Measurements from ENCODE around the gene RAB23.

Gene RAB23

DNA sequence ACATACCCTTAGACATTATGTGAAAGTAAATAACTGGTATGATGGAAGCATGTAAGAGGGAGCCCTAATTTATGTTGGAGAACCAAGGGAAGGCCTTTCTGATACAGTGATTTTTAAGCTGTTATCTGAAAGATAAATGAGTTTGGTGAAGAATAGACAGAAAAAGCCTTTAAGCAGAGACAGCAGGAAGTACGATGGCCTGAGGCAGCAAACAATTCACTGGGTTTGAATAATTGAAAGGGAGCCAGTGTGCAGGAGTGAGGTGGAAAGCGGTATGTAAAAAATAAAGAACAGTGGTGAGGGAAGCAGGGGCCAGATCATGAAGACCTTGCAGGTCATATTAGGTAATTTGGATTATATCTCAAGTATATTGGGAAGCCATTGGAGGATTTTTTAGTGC, 4.1 kb upstream of the RAB23 start:
- no peak for DNase-seq

DNA sequence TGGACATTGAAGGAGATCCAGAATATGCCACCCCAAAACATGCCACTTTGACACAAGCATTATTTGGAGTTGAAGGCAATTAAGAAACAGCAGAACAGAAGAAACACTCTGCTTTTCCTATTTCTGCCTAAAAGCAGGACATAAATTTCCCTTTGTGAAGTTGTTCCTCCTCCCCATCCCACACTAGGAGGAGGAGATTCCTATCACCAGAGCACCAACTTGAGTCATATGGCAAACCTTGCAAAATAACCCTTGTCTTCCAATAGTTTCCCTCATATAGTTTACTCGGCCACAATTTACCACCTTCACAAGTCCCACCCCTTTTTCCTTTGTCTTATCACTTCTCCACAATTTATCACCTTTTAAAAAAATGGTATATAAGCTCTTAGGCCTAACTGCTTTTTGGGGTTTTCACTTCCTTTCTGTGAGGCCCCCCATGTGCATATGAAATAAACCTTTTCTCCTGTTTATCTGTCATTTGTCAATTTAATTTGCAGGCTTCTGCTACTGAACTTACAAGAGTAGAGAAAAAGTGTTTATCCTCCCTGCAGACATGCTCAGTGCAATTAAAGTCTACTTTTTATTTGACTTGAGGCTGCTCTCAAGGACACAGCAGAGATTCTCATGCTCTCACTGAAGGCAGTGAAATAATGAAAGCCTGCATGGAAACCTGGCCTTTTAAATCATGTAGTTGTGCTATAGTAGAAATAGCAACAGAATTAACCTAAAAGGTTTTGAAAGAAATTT, 2.8 kb upstream of the RAB23 start:
- no peak for DNase-seq

DNA sequence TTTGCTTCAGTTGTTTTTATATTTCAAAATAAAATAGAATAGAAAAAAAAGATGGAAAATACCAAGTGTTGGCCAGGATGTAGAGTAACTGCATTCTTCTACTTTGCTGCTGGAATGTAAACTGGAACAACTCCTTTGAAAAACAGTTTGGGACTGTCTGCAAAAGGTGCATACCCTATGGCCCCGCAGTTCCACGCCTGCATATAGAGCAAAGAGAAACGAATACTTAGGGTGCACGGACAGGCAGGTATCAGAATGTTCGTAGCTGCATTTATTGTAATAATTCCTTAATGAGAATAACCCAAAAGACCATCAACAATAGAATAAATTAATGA, 603 bp upstream of the RAB23 start:
- DNase-seq: no peak

DNA sequence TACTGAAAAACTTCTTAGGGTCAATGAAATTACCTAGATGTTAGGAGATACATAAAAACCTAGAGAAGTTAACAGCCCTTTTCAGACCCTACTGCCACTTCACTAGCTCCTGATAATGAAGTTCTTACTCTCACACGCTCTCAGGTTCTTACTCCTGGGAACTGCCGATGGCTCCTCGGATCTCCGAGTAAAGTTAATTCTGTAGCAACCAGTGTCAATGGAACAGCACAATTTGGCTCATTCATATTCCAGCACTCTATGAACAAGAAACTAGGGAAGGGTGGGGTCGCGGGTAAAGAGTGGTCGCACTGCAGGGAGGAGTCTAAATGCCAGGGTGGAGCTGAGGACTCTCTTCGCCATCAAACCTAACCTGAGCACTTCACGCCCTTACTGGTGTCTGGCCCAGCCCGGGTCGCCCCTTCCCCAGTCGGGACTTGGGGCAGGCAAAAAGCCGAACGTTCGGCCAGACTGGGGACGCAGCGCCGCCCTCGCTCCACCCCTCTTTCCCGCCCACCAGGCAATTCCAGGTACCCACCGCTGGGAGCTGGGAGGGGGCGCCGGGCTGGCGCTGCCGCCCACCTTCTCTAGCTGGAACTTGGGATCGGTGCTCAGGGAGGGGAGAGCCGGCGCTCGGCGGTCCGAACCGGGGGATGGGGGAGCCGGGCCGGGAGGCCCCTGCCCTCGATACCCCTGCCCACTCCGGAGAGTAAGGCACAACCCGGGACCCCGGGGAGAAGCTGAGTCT, 744 bp downstream of the RAB23 start:
- peak; percentile 61 for DNase-seq

DNA sequence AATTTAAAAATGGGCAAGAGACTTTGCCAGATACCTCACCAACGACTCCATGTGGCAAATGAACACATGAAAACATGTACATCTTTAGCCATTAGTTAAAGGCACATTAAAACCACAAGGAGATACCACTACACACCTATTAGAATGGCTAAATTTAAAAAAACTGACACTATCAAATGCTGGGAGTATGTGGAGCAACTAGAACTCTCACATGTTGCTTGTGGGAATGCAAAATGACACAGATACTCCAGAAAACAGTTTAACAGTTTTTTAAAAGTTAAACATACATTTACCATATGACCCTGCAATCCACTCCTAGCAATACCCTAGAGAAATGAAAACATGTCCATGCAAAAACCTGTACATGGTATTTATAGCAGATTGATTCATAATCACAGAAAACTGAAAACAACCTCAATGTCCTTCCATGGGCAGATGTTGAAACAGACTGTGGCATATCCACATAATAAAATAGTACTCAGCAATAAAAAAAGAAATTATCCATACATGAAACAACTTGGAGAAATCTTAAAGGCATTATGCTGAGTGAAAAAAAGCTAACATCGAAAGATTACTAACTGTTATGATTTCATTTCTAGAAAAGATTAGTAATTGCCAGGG, 1.9 kb downstream of the RAB23 start:
- DNase-seq: no peak

DNA sequence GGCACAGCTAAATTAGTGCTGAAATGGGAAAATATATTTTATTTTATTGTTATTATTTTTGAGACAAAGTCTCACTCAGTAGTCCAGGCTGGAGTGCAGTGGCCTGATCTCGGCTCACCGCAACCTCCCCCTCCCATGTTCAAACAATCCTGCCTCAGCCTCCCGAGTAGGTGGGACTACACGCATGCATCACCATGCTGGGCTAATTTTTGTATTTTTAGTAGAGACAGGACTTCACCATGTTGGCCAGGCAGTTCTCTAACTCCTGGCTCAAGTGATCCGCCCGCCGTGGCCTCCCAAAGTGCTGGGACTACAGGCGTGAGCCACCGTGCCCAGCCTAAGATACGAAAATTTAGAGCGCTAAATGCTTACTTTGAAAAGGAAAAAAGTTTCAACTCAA, 4.8 kb downstream of the RAB23 start:
- DNase-seq: no peak

DNA sequence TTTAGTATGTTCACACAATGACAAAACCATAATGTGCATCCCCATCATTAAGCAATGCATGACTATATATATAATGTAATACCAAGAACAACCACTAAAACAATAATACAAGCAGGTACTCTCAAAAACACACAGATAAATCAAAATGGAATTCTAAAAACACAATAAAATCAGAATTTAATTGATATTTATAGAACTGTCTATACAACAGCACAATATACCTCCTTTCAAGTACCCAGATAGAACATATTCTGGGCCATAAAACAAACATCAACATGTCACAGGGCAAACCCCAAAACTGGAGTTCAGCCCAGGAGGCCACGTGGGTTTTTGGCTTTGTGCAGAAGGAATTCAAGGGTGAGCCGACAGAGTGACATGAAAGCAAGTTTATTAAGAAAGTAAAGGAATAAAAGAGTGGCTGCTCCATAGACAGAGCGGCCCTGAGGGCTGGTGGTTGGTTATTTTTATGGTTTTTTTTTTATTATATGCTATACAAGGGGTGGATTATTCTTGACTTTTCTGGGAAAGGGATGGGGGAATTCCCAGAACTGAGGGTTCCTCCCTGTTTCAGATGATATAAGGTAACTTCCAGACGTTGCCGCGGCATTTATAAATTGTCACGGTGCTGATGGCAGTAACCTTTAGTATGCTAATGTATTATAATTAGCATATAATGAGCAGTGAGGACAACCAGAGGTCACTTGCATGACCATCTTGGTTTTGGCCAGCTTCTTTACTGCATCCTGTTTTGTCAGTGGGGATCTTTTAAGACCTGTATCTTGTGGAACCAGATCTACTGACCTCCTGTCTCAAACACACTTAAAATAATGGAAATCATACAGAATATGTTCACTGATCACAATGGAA, 5.6 kb downstream of the RAB23 start:
- DNase-seq: no peak

DNA sequence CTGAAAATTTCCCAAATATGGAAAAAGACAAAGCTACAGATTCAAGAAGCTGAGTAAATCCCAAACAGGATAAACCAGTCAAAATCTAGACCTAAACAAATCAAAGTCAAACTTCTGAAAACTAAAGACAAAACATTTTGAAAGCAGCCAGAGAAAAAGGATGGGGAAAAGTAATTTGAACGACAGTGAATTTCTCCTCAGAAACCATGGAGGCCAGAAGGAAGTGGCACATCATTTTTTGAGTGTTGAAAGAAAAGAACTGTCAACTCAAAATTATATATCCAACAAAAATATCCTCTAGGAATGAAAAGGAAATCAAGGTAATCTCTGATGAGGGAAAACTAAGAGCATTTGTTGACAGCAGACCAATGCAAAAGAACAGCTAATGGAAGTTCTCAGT, 6.8 kb downstream of the RAB23 start:
- DNase-seq: no peak

DNA sequence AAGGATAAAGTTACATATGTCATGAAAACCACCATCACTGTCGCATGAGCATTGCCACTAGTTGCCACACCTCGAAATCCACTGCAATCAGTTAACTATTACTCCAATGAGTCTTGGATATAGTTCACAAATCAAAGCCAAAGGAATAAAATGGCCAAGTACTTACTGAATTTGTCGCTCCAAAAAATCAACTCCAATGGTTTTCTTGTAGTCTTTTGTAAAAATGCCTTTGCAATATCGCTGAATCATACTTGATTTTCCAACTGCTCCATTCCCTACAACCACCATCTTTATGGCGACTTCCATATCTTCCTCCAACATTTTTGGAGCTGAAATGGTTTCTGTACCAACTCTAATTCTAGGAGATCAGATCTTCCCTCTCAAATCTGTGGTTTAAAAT, 12.0 kb downstream of the RAB23 start:
- DNase-seq: no peak

DNA sequence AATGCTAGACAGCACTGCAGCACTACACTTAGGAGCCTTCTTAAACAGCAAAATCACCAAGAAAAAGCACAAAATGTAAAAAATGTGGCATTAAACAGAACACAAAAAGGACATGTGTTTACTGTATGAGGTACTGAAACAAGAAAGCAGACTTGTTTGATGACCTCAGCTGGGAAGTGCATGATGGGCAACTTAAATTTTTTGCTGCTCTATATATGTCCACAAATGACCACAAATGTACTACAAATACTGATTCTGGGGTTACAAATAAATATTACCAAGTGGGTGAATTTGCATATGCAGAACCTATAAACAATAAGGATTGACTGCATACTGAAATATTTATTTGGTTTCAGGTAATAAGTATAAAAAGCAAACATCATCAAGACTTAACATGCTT, 13.1 kb downstream of the RAB23 start:
- no peak for DNase-seq

DNA sequence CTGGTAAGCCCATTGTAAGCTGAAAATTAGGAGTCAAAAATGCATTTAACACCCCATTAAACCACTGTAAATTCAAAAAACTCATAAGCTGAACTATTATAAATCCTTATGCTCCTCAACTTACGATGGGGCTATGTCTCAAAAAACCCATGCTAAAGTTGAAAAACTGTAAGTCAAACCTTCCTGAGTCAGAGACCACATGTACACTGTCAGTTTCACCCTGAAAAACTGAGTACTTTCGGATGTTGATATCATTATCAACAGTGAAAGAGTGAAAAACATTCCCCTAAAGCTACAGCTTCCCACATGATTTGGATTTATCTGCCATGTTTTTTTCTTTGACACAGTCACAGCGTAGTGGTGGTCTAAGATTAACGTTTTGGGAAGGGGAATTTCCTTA, 14.2 kb downstream of the RAB23 start:
- no peak for DNase-seq

DNA sequence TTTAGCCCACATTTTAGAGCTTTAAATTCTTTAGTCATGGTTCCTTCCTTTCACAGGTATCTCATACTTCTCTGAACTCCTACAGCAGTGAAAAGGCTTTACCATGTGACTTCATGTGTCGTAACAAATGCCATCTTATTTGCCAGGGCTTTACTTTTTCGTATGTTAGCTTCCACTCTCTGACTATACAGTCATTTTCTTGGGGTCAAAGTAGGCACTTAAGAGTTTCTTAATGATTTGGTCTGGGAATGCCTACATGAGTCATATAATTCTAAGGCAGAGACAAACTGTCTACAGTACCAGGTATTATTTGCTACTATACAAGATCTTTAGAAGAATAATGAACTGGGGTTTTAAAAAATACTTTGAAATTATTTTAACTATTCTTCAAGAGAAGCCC, 15.0 kb downstream of the RAB23 start:
- no peak for DNase-seq

DNA sequence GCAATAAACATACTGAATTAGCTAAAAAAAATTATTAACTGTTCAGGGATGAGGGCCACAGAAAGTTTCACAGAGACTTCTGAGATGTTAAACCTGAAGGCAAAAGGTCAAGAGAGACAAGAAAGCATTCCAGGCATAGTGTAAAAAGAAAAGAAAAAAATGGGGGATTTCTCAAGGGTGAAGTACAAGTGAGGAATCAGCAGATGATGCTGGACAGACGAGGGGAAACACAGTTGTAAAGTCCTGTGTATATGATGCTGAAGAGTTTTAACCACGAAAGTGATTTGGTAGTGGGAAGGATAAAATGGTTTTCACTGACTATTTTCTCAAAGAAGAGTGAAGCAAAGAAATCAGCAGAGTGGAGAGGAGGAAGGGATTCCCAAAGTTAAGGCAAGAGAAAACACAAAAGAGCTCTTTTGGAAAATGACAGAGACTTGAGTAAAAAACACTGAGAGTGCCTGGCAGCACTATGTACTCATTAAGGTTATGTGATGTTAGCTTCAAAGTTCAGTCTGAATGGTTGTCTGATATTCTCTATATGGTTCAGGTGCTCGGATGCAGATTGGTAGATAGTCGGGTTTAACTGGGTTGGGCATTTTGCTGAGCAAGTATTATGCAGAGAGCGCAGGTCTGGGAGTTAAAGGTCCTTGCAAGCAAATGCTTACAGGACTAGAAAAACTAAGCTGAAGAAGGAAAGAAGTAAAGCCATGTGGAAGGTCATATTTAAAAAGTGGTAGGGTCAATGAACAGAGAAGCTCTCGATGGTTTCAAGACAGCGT, 16.4 kb downstream of the RAB23 start:
- DNase-seq: no peak

DNA sequence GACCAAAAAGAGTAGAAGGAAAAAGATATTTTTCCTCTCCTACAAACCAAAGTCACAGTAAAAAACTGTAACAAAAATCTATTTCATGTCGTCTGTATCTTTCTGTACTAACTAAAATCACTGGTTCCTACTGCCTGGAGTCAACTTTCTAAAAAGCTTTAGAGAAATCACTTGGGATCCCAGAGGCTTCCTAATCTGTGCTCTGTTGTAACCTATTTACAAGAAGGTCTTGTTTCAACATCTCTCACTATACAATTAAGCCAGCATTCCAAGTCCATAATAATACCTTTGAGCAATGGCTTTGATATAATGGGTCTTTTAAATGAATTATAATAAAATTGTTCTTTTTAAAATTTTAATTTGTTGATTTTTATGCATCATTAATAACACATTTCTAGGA, 20.4 kb downstream of the RAB23 start:
- DNase-seq: no peak

DNA sequence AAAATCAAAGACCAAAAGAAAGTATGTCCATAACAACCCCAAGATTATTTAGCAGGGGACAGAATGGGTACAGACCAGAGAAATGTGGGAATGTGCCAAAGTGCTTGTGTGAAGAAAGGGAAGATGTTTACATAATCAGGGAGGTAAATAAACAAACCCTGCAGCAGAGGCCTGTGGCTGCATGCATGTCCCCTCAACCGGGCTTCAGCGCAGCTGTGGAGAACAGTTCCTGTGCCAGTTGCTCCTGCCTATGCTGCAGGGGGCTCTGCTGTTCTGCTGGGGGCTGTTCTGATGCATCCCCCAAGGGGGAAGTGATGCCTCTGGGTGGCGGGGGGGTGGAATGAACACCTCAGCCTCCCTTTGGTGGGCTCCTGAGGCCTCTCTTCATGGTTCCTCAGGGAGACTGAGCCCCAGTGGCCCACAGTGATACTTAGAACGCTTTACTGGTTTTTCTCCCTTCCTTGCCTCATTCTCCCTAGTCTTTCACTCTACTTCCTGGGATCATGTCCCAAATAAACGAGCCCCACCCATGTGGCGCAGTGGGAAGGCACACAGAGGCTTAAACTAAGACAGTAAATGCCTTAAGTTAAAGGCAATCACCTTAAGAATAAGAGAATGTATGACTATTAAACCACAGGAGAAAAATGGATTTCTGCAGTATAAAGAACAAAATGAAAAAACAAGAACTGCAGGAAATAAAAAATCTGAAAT, 23.0 kb downstream of the RAB23 start:
- no peak for DNase-seq

DNA sequence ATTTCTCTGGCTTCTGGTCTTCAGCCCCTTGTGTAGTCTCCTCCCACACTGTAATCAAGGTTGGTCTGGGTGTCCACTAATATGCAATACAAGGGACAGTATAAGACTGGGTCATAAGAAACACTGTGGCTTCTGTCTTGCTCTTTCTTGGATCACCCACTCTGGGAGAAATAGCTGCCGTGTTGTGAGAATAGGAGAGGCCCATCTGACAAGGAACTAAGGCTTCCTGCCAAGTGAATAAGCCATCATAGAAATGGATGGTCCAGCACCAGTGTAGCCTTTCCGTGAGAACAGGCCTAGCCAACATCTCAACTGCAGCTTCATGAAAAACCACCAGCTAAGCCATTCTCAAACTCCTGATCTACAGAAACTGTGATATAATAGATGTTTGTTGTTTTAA, 26.6 kb downstream of the RAB23 start:
- DNase-seq: no peak

DNA sequence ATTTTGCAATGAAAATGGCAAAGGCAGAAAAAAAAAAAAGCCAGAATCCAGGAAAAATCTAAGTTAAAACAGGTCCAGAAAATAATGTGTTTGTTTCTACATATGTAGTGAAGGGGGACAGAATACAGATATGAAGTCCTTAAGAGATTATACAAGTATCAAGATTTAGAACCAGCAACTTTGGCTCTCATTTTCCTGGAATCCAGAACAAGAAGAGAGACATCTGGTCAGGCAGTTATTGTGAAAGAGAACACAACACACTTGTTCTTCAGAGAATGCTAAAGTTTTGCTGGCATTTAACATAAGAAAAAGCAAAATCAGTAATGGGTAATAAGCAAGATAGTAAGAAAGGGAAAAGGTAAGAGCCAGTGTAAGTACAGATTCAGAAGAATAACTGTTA, 28.9 kb downstream of the RAB23 start:
- DNase-seq: no peak

DNA sequence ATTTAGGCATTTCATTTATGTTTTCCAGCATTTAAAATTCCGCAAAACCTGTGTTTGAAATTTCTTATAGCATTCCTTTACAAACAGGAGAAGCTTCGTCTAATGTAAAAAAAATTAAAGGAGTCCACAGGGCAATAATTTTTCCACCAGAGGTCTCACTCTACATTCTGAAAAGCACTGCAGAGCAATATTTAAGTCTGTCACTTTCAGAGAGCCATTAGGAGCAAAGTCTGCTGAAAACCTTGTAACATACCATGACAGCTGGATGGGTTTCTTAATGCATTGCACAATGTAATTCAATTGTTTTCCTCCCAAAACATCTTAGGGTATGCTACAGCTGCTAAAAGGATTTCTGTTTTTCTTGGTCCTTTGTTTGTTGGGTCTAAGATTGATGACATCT, 32.0 kb downstream of the RAB23 start:
- DNase-seq: no peak

DNA sequence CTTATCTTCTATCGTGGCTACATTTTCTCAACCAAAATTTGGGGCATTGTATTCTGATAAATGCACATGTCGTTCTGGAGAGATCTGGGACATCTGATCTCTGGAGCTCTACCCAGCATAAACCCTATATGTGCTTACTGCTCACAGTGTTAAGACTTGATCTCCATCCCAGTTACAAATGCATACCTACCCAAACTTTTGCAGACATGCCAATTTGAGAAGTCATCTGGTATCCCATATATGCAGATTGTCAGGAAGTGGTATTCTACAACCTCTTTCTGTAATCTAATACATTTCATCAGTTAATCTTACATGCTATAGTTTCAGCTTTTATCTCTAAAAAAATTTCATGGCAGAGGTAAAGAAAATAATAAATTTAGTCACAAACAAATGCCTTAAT, 38.8 kb downstream of the RAB23 start:
- no peak for DNase-seq

DNA sequence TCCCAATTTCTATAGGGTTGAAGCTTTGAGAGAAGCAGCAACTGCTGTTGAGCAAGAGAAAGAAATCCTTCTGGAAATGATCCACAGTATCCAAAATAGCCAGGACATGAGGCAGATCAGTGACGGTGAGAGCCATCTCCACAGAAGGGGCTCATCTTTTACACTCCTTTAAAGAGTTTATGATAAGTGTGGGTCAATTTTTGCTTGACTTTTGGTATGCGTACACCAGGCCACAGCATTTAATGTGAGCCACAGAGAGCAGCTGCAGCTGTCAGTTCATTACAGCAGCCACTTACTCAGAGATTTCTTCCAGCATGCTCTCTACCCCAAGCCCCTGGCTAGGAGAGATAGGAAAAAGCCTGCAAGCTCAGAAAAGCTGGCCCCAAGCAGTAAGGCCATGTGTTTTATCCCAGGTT, 40.1 kb downstream of the RAB23 start:
- no peak for DNase-seq

DNA sequence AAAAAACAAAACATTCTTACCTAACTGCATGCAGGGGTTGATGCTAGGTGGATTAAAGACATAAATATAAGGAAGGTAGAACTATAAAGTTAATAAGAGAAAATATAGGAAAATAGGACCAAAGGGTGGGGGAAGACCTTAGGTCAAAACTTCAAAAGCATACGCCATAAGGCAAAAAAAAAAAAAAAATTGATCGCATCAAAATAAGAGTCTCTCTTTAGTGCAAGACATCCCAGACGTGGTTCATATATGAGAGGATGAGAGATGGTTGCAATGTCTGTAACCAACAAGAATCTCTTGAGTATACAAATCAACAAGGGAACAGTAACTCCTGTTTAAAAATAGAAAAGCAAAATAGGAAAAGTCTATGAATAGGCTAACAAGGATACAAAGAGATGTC, 41.5 kb downstream of the RAB23 start:
- DNase-seq: no peak
